ENCODE data around the gene C6orf47. TPM values are rescaled to one million over a fixed set of nuclear protein-coding genes. Genes with fewer than 3 reads are reported as not detected.
A peak's percentile ranks its signal among the peaks of the same experiment; 100 is the strongest.

Gene C6orf47
- polyA plus RNA-seq, 1 of the 3 experiments (the other 2 are of a cell fraction): 10.3 TPM

- TF ChIP-seq, protein P1, sequence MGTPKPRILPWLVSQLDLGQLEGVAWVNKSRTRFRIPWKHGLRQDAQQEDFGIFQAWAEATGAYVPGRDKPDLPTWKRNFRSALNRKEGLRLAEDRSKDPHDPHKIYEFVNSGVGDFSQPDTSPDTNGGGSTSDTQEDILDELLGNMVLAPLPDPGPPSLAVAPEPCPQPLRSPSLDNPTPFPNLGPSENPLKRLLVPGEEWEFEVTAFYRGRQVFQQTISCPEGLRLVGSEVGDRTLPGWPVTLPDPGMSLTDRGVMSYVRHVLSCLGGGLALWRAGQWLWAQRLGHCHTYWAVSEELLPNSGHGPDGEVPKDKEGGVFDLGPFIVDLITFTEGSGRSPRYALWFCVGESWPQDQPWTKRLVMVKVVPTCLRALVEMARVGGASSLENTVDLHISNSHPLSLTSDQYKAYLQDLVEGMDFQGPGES (IDR thresholded peaks at IDR 0.05; ENCODE audit: low read depth, low read length): no peak
- peak; percentile 81 for TF ChIP-seq ELF1 (IDR thresholded peaks at IDR 0.05)
- peak; percentile 57; the same call in 1 of the 2 replicates for TF ChIP-seq REST (IDR thresholded peaks at IDR 0.05; ENCODE audit: low read depth, low read length)
- no peak for TF ChIP-seq RXRA (IDR thresholded peaks at IDR 0.05; ENCODE audit: borderline replicate concordance, low read depth)
- peak; percentile 100 for TF ChIP-seq MXI1 (IDR thresholded peaks at IDR 0.05; ENCODE audit: low read depth, low read length)
- no peak for TF ChIP-seq USF2 (IDR thresholded peaks at IDR 0.05; ENCODE audit: borderline replicate concordance, low read depth, low read length)
- no peak for TF ChIP-seq SMC3 (IDR thresholded peaks at IDR 0.05; ENCODE audit: low read depth, low read length)
These were observed 42.5 kb upstream of the C6orf47 start, which contains the start of gene ABHD16A (continued) for GRCh38 chr6:31702819-31703716.

GRCh38 chr6:31702405-31702818 lies 41.8 kb upstream of the C6orf47 start:
- Histone ChIP-seq H4K20me1 (ENCODE audit: insufficient read depth) (no peaks in the 10 kb centered on the region), H3K4me2 (peak overlapping the region; percentile 97), H3K36me3 (replicated peaks in 1 of 2; ENCODE audit: control insufficient read depth in 1 of 2, insufficient read depth in 2 of 2, low read length in 1 of 2) (peaks cover 0 to 17% of the 10 kb centered on the region in 2 experiments), H3K27me3 (ENCODE audit: insufficient read depth) (no peaks in the 10 kb centered on the region), H3K79me2 (ENCODE audit: insufficient read depth) (peaks cover 36% of the 10 kb centered on the region), H3F3A (replicated peaks; ENCODE audit: insufficient read depth) (peaks cover 12% of the 10 kb centered on the region), H2AFZ (ENCODE audit: low read depth) (peak overlapping the region; percentile 91), H3K9me2 (no peaks in the 10 kb centered on the region), H3K9ac (peak overlapping the region; percentile 95), H3K4me1 (ENCODE audit: control insufficient read depth in 1 of 2, insufficient read depth in 2 of 2, low read depth in 1 of 2, low read length in 1 of 2) (peaks cover 0 to 15% of the 10 kb centered on the region in 2 experiments; a peak in 2 of 4 replicates), H3K27ac (ENCODE audit: low read depth in 2 of 2, low read length in 1 of 2) (peak overlapping the region; percentile 87 to 89), H3K4me3 (ENCODE audit: low read depth in 2 of 2, low read length in 1 of 2) (peak overlapping the region; percentile 81 to 98), H3K9me3 (no peaks in the 10 kb centered on the region)
- WGBS (ENCODE audit: low lambda C conversion rate): 2% methylated on average over 10 of the region's 10 CpGs
- ChIA-PET POLR2A (interaction anchor here (1.0 to 1.8 kb wide), 5 partner anchors 8 to 128 kb away, joined by 3 to 7 read pairs (median 4); partner anchors contain the start of genes HSPA1B and VARS1), CTCF (interaction anchor here (0.7 to 1.7 kb wide), 4 partner anchors 10 to 126 kb away, joined by 3 to 5 read pairs (median 4); partner anchors contain the start of gene MSH5)
- DNase-seq: no peak
- TF ChIP-seq, protein P2, sequence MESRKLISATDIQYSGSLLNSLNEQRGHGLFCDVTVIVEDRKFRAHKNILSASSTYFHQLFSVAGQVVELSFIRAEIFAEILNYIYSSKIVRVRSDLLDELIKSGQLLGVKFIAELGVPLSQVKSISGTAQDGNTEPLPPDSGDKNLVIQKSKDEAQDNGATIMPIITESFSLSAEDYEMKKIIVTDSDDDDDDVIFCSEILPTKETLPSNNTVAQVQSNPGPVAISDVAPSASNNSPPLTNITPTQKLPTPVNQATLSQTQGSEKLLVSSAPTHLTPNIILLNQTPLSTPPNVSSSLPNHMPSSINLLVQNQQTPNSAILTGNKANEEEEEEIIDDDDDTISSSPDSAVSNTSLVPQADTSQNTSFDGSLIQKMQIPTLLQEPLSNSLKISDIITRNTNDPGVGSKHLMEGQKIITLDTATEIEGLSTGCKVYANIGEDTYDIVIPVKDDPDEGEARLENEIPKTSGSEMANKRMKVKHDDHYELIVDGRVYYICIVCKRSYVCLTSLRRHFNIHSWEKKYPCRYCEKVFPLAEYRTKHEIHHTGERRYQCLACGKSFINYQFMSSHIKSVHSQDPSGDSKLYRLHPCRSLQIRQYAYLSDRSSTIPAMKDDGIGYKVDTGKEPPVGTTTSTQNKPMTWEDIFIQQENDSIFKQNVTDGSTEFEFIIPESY (IDR thresholded peaks at IDR 0.05; ENCODE audit: borderline replicate concordance, low read depth): no peak
- TF ChIP-seq NFIC (IDR thresholded peaks at IDR 0.05; ENCODE audit: borderline replicate concordance) (no peak), FOSL2 (IDR thresholded peaks at IDR 0.05; ENCODE audit: borderline replicate concordance, low read depth) (no peak), EZH2phosphoT487 (IDR thresholded peaks at IDR 0.05; ENCODE audit: borderline replicate concordance, low read depth) (no peak), POLR2AphosphoS5 (IDR thresholded peaks at IDR 0.05; ENCODE audit: low read depth, low read length) (no peak), RXRA (IDR thresholded peaks at IDR 0.05; ENCODE audit: borderline replicate concordance, low read depth) (no peak), GATA2 (CRISPR knock-in tag; IDR thresholded peaks at IDR 0.05) (no peak), JUND (IDR thresholded peaks at IDR 0.05) (no peak), TAF1 (IDR thresholded peaks at IDR 0.05; ENCODE audit: borderline replicate concordance, low read depth, low read length) (no peak)
- TF ChIP-seq, protein P3, sequence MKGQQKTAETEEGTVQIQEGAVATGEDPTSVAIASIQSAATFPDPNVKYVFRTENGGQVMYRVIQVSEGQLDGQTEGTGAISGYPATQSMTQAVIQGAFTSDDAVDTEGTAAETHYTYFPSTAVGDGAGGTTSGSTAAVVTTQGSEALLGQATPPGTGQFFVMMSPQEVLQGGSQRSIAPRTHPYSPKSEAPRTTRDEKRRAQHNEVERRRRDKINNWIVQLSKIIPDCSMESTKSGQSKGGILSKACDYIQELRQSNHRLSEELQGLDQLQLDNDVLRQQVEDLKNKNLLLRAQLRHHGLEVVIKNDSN (IDR thresholded peaks at IDR 0.05; ENCODE audit: borderline replicate concordance, low read depth): no peak
